HL-60 (cell line): ENCODE measurements around the gene LDAH.

ENCODE experiments used
- POLR2AphosphoS5 ChIP-seq: IDR thresholded peaks from 2 replicates; pipeline ENCODE4 v1.6.1; 2012; ENCODE audit warnings: low read depth
- TF ChIP-seq, protein P1 (sequence below): IDR thresholded peaks from one replicate; pipeline ENCODE4 v1.5.1; 2011; ENCODE audit warnings: low read length, control low read depth, inconsistent platforms; ENCODE audit not compliant: insufficient read depth

DNA sequence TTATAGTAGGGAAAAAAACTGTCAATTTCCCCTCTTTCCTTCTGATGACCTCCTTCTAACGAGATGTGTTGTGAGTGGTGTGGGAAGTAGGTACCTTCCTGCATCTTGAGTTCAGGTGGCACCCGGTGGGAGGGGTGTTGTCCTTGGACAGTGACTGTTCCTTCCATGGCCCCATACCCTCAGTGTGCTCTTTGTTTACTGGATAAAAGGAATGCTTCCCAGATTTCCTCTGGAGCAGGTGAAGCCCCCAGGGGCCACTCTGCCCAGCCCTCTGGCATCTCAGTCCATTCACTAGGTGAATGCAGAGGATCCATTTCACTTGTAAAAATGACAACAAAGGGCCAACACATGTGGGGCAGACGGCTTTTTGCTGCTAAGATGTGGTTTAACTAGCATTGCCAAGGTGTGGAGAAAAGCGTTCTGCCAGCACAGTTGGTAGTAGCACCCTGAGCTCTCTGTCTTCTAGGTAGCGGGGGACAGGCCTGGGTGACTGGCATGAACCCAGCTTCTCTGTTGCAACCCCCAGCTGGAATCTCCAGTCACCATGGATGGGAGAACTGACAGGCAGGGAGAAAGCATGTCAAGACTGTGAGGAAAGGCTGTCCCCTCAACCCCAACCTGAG is 149.1 kb downstream of the LDAH start:
- TF ChIP-seq, protein P1, sequence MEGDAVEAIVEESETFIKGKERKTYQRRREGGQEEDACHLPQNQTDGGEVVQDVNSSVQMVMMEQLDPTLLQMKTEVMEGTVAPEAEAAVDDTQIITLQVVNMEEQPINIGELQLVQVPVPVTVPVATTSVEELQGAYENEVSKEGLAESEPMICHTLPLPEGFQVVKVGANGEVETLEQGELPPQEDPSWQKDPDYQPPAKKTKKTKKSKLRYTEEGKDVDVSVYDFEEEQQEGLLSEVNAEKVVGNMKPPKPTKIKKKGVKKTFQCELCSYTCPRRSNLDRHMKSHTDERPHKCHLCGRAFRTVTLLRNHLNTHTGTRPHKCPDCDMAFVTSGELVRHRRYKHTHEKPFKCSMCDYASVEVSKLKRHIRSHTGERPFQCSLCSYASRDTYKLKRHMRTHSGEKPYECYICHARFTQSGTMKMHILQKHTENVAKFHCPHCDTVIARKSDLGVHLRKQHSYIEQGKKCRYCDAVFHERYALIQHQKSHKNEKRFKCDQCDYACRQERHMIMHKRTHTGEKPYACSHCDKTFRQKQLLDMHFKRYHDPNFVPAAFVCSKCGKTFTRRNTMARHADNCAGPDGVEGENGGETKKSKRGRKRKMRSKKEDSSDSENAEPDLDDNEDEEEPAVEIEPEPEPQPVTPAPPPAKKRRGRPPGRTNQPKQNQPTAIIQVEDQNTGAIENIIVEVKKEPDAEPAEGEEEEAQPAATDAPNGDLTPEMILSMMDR = no peak
- no peak for TF ChIP-seq POLR2AphosphoS5
